ENCODE data around the gene CDK5RAP2.

CDK5RAP2 gene

GRCh38 chr9:120538339-120538738 lies 41.6 kb downstream of the CDK5RAP2 start:
- Mint-ChIP-seq H3K4me3 (no peak overlapping the region), H3K4me1 (no peaks in the 10 kb centered on the region), H3K27me3 (ENCODE audit: low read depth) (no peaks in the 10 kb centered on the region), H3K27ac (no peak overlapping the region), H3K36me3 (ENCODE audit: low read depth) (peaks cover 56% of the 10 kb centered on the region), H3K9me3 (no peaks in the 10 kb centered on the region)
- TF ChIP-seq, protein P1, sequence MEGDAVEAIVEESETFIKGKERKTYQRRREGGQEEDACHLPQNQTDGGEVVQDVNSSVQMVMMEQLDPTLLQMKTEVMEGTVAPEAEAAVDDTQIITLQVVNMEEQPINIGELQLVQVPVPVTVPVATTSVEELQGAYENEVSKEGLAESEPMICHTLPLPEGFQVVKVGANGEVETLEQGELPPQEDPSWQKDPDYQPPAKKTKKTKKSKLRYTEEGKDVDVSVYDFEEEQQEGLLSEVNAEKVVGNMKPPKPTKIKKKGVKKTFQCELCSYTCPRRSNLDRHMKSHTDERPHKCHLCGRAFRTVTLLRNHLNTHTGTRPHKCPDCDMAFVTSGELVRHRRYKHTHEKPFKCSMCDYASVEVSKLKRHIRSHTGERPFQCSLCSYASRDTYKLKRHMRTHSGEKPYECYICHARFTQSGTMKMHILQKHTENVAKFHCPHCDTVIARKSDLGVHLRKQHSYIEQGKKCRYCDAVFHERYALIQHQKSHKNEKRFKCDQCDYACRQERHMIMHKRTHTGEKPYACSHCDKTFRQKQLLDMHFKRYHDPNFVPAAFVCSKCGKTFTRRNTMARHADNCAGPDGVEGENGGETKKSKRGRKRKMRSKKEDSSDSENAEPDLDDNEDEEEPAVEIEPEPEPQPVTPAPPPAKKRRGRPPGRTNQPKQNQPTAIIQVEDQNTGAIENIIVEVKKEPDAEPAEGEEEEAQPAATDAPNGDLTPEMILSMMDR (IDR thresholded peaks at IDR 0.05; ENCODE audit: unreplicated experiment in 3 of 3) = no peak

DNA sequence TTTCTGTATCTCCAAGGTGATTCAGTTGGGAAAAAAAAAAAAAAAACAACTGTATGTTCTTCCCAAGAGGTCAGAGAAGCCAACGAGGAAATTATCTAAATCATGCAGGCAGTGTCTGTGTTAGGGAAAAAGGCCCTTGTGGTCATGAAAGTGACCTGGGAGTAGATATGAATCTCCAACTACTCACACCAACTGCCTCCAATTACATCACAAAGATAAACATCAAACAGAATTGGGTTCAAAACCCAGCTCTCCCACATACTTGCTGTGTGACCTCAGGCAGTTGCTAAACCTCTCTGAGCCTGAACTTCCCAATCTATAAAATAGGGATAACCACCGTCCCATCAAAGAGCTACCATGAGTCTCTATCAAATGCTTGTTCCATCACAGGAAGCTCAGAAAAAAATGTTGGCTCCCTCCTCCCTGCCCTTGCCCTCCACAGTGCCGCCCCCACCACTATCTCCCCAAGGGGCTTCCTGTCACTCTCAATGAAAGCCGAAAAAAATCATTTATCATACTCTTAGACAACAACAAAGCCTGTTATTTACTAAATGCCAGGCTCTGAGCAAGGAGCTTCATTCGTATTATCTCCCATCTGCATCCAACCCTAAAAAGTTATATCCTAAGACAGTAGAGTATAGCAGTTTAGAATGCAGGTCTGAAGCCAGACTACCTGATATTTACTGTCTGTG lies 42.9 kb downstream of the CDK5RAP2 start:
- Mint-ChIP-seq H3K9me3 (no peaks in the 10 kb centered on the region), H3K4me1 (no peaks in the 10 kb centered on the region), H3K27me3 (ENCODE audit: low read depth) (no peaks in the 10 kb centered on the region), H3K36me3 (ENCODE audit: low read depth) (peaks cover 57% of the 10 kb centered on the region), H3K27ac (no peak overlapping the region), H3K4me3 (no peak overlapping the region)
- TF ChIP-seq, protein P1 (IDR thresholded peaks at IDR 0.05; ENCODE audit: unreplicated experiment in 3 of 3) = no peak

- TF ChIP-seq, protein P1 (IDR thresholded peaks at IDR 0.05; ENCODE audit: unreplicated experiment in 3 of 3) = no peak
- no peaks in the 10 kb centered on the region for H3K4me1 Mint-ChIP-seq
- no peaks in the 10 kb centered on the region for H3K9me3 Mint-ChIP-seq
- no peaks in the 10 kb centered on the region for H3K27me3 Mint-ChIP-seq (ENCODE audit: low read depth)
- H3K27ac Mint-ChIP-seq = no peak overlapping the region
- peaks cover 61% of the 10 kb centered on the region for H3K36me3 Mint-ChIP-seq (ENCODE audit: low read depth)
- H3K4me3 Mint-ChIP-seq = no peak overlapping the region
Measured at GRCh38 chr9:120536094-120536493, 43.9 kb downstream of the CDK5RAP2 start.

GRCh38 chr9:120534266-120534665 lies 45.7 kb downstream of the CDK5RAP2 start:
- TF ChIP-seq, protein P1 (IDR thresholded peaks at IDR 0.05; ENCODE audit: unreplicated experiment in 3 of 3) = no peak
- Mint-ChIP-seq H3K36me3 (ENCODE audit: low read depth) (peaks cover 68% of the 10 kb centered on the region), H3K27ac (no peak overlapping the region), H3K9me3 (no peaks in the 10 kb centered on the region), H3K4me1 (no peaks in the 10 kb centered on the region), H3K27me3 (ENCODE audit: low read depth) (no peaks in the 10 kb centered on the region), H3K4me3 (no peak overlapping the region)

GRCh38 chr9:120532891-120533290 lies 47.1 kb downstream of the CDK5RAP2 start:
- Mint-ChIP-seq H3K27ac (no peak overlapping the region), H3K4me3 (no peak overlapping the region)

More at GRCh38 chr9:120532891-120533290, 47.1 kb downstream of the CDK5RAP2 start:
- H3K36me3 Mint-ChIP-seq (ENCODE audit: low read depth) = peaks cover 77% of the 10 kb centered on the region
- no peaks in the 10 kb centered on the region for H3K4me1 Mint-ChIP-seq
- TF ChIP-seq, protein P1 (IDR thresholded peaks at IDR 0.05; ENCODE audit: unreplicated experiment in 3 of 3) = no peak
- H3K9me3 Mint-ChIP-seq = no peaks in the 10 kb centered on the region
- H3K27me3 Mint-ChIP-seq (ENCODE audit: low read depth) = no peaks in the 10 kb centered on the region

All from nephron (organoid).